Fibroblast of lung (primary cell): ENCODE results near the gene OSGIN1. TPM values are rescaled to one million over a fixed set of nuclear protein-coding genes. Genes with fewer than 3 reads are reported as not detected.

Experiments used
- DNase-seq, 2 donors: peaks; one replicate each; pipeline versions ENCODE4 v3.0.0 to v3.0.0-alpha.2; 2010; ENCODE audit warnings: low read depth in 2 of 2
- H2AFZ ChIP-seq: 2 replicates; pipeline ENCODE4 v1.5.1; 2012; ENCODE audit warnings: low read length, control low read depth, inconsistent platforms
- H3K27ac ChIP-seq: 2 replicates; pipeline ENCODE4 v1.5.1; 2011; ENCODE audit warnings: low read length, control low read depth; ENCODE audit not compliant: insufficient read depth
- H3K27me3 ChIP-seq: 2 replicates; pipeline ENCODE4 v1.5.1; 2011; ENCODE audit warnings: mild to moderate bottlenecking, low read length; ENCODE audit not compliant: control insufficient read depth, insufficient read depth
- H3K36me3 ChIP-seq: 2 replicates; pipeline ENCODE4 v1.5.1; 2011; ENCODE audit warnings: low read length; ENCODE audit not compliant: control insufficient read depth, insufficient read depth
- H3K4me1 ChIP-seq: 2 replicates; pipeline ENCODE4 v1.5.1; 2011; ENCODE audit warnings: low read length; ENCODE audit not compliant: control insufficient read depth, insufficient read depth; ENCODE audit errors: extremely low read depth
- H3K4me2 ChIP-seq: 2 replicates; pipeline ENCODE4 v1.5.1; 2011; ENCODE audit warnings: low read length, control low read depth; ENCODE audit not compliant: insufficient read depth; ENCODE audit errors: extremely low read depth
- H3K4me3 ChIP-seq, 4 experiments: fragments of 200-600 bp in 1 of 4; sonication (generic) in 1 of 4; replicated peaks in 1 of 4; 2 replicates each; pipeline ENCODE4 v1.5.1; 2011 to 2016; ENCODE audit warnings: low read length in 4 of 4, low read depth in 3 of 4, mild to moderate bottlenecking in 3 of 4, control low read depth in 2 of 4, inconsistent platforms in 1 of 4, mixed read lengths in 1 of 4; ENCODE audit not compliant: insufficient read depth in 1 of 4; ENCODE audit errors: control extremely low read depth in 1 of 4
- H3K79me2 ChIP-seq: 2 replicates; pipeline ENCODE4 v1.5.1; 2012; ENCODE audit warnings: mild to moderate bottlenecking, low read length, inconsistent platforms; ENCODE audit not compliant: control insufficient read depth, insufficient read depth
- H3K9ac ChIP-seq: 2 replicates; pipeline ENCODE4 v1.5.1; 2011; ENCODE audit warnings: mild to moderate bottlenecking, low read length, control low read depth; ENCODE audit not compliant: insufficient read depth
- H3K9me3 ChIP-seq: 2 replicates; pipeline ENCODE4 v1.5.1; 2012; ENCODE audit warnings: low read depth, low read length; ENCODE audit not compliant: control insufficient read depth, insufficient read depth
- H4K20me1 ChIP-seq: 2 replicates; pipeline ENCODE4 v1.5.1; 2011; ENCODE audit warnings: low read length; ENCODE audit not compliant: control insufficient read depth, insufficient read depth; ENCODE audit errors: extremely low read depth
- CTCF ChIP-seq, 2 donors: IDR thresholded peaks in 1 of 2; conservative IDR thresholded peaks in 1 of 2; 1 replicate in 1 of 2; 2 replicates in 1 of 2; pipeline ENCODE4 v1.5.1; 2011 to 2012; ENCODE audit warnings: low read length in 2 of 2, control low read depth in 1 of 2, inconsistent platforms in 1 of 2, low read depth in 1 of 2, mild to moderate bottlenecking in 1 of 2
- EZH2 ChIP-seq: IDR thresholded peaks from 2 replicates; pipeline ENCODE4 v1.5.1; 2012; ENCODE audit warnings: low read length, control low read depth, mild to moderate bottlenecking; ENCODE audit errors: missing control alignments
- polyA plus RNA-seq, 2 donors: library from polyadenylated mRNA; depleted of rRNA in 1 of 2; stranded (reverse) in 1 of 2; unstranded in 1 of 2; fragments of >200 nt; gene quantifications; 2 replicates each; pipeline ENCODE4 v1.2.1, GENCODE V29; 2011 to 2012; ENCODE audit warnings: missing spikeins in 1 of 2
- total RNA-seq: library from RNA; depleted of rRNA; stranded (reverse); fragments of >200 nt; gene quantifications from 2 replicates; pipeline ENCODE4 v1.2.1, GENCODE V29; 2014

Gene OSGIN1
- total and polyA plus RNA-seq, 2 donors (not counting 1 experiment from before 2014, with no cell fraction given): 2.1 to 6.6 TPM

- no peak overlapping the region for H3K9ac ChIP-seq
- H3K4me3 ChIP-seq: no peak overlapping the region
- no peaks in the 10 kb centered on the region for H3K27me3 ChIP-seq
- TF ChIP-seq CTCF (conservative IDR thresholded peaks at IDR 0.05 in 1 of 2, IDR thresholded peaks at IDR 0.05 in 1 of 2; ENCODE audit: low read depth in 1 of 2, low read length in 2 of 2): no peak
- no peak for TF ChIP-seq EZH2
- DNase-seq: no peak
- no peaks in the 10 kb centered on the region for H3K4me1 ChIP-seq
- H3K79me2 ChIP-seq: no peaks in the 10 kb centered on the region
- H4K20me1 ChIP-seq: no peaks in the 10 kb centered on the region
- no peaks in the 10 kb centered on the region for H3K9me3 ChIP-seq
- H3K27ac ChIP-seq: no peak overlapping the region
- H2AFZ ChIP-seq: no peak overlapping the region
- no peak overlapping the region for H3K4me2 ChIP-seq
- H3K36me3 ChIP-seq: no peaks in the 10 kb centered on the region
These were observed 17.8 kb upstream of the OSGIN1 start for GRCh38 chr16:83935005-83935857.

GRCh38 chr16:83935858-83936255, 17.2 kb upstream of the OSGIN1 start:
- no peak for DNase-seq
- Histone ChIP-seq H3K9ac (no peak overlapping the region), H3K27ac (no peak overlapping the region), H3K36me3 (no peaks in the 10 kb centered on the region), H3K4me3 (no peak overlapping the region), H3K79me2 (no peaks in the 10 kb centered on the region), H3K27me3 (no peaks in the 10 kb centered on the region), H3K4me1 (no peaks in the 10 kb centered on the region), H3K9me3 (no peaks in the 10 kb centered on the region), H3K4me2 (no peak overlapping the region), H2AFZ (no peak overlapping the region), H4K20me1 (no peaks in the 10 kb centered on the region)
- no peak for TF ChIP-seq EZH2

- H3K27me3 ChIP-seq: no peaks in the 10 kb centered on the region
- H3K79me2 ChIP-seq: no peaks in the 10 kb centered on the region
- no peak overlapping the region for H3K27ac ChIP-seq
- DNase-seq: no peak
- H2AFZ ChIP-seq: no peak overlapping the region
- H3K4me2 ChIP-seq: no peak overlapping the region
- H3K9me3 ChIP-seq: no peaks in the 10 kb centered on the region
- no peaks in the 10 kb centered on the region for H3K4me1 ChIP-seq
- no peaks in the 10 kb centered on the region for H4K20me1 ChIP-seq
- TF ChIP-seq CTCF (conservative IDR thresholded peaks at IDR 0.05 in 1 of 2, IDR thresholded peaks at IDR 0.05 in 1 of 2; ENCODE audit: low read depth in 1 of 2, low read length in 2 of 2) (no peak), EZH2 (no peak)
- no peaks in the 10 kb centered on the region for H3K36me3 ChIP-seq
- H3K9ac ChIP-seq: no peak overlapping the region
- H3K4me3 ChIP-seq: no peak overlapping the region
These were observed 16.4 kb upstream of the OSGIN1 start for GRCh38 chr16:83936581-83937165.
